ENCODE measurements around the gene MATCAP1.

The MATCAP1 gene

GRCh38 chr16:67161595-67162058 lies 22.1 kb downstream of the MATCAP1 start:
- H3K4me3 ChIP-seq (ENCODE audit: low read depth, low read length) = no peak overlapping the region
- DNase-seq (ENCODE audit: low read depth) = no peak
- TF ChIP-seq, protein P1, sequence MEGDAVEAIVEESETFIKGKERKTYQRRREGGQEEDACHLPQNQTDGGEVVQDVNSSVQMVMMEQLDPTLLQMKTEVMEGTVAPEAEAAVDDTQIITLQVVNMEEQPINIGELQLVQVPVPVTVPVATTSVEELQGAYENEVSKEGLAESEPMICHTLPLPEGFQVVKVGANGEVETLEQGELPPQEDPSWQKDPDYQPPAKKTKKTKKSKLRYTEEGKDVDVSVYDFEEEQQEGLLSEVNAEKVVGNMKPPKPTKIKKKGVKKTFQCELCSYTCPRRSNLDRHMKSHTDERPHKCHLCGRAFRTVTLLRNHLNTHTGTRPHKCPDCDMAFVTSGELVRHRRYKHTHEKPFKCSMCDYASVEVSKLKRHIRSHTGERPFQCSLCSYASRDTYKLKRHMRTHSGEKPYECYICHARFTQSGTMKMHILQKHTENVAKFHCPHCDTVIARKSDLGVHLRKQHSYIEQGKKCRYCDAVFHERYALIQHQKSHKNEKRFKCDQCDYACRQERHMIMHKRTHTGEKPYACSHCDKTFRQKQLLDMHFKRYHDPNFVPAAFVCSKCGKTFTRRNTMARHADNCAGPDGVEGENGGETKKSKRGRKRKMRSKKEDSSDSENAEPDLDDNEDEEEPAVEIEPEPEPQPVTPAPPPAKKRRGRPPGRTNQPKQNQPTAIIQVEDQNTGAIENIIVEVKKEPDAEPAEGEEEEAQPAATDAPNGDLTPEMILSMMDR (IDR thresholded peaks at IDR 0.05; ENCODE audit: insufficient read depth, low read depth, low read length, missing control alignments) = no peak

GRCh38 chr16:67158637-67159600 lies 24.8 kb downstream of the MATCAP1 start:
- TF ChIP-seq, protein P1 (IDR thresholded peaks at IDR 0.05; ENCODE audit: insufficient read depth, low read depth, low read length, missing control alignments) = no peak
- DNase-seq (ENCODE audit: low read depth) = peak; percentile 93
- peak overlapping the region; percentile 99 for H3K4me3 ChIP-seq (ENCODE audit: low read depth, low read length)

DNA sequence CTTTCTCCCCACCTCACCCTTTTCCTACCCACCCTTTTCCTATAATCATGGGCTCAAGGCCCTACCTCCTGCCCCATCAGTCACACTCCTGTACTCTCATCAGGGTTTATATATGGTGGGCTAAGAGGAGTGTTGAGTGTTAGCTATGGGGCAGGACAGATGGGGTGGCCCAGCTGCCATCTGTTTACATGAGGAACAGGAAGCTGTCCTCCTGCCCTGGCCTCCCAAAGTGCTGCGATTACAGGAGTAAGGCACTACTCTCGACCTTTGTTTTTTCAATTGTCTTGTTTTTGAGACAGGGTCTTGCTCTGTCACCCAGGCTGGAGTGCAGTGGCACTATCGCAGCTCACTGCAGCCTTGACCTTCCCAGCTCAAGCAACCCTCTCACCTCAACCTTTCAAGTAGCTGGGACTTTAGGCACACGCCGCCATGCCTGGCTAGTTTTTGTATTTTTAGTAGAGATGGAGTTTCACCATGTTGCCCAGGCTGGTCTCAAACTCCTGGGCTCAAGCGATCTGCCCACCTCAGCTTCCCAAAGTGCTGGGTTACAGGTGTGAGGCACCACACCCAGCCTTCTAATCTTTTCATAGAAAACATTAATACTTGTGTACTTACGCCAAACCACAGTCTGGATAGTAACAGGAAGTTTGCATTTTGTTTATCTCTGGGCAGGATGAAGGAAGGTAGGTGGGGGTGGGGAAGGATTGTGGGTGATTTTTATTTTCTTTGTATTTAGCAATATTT lies 25.7 kb downstream of the MATCAP1 start:
- peak overlapping the region; percentile 99 for H3K4me3 ChIP-seq (ENCODE audit: low read depth, low read length)
- peak; percentile 45 for DNase-seq (ENCODE audit: low read depth)
- TF ChIP-seq, protein P1 (IDR thresholded peaks at IDR 0.05; ENCODE audit: insufficient read depth, low read depth, low read length, missing control alignments) = no peak

- TF ChIP-seq, protein P1 (IDR thresholded peaks at IDR 0.05; ENCODE audit: insufficient read depth, low read depth, low read length, missing control alignments) = no peak
- no peak overlapping the region for H3K4me3 ChIP-seq (ENCODE audit: low read depth, low read length)
Measured at GRCh38 chr16:67157106-67157748, 26.5 kb downstream of the MATCAP1 start.

DNA sequence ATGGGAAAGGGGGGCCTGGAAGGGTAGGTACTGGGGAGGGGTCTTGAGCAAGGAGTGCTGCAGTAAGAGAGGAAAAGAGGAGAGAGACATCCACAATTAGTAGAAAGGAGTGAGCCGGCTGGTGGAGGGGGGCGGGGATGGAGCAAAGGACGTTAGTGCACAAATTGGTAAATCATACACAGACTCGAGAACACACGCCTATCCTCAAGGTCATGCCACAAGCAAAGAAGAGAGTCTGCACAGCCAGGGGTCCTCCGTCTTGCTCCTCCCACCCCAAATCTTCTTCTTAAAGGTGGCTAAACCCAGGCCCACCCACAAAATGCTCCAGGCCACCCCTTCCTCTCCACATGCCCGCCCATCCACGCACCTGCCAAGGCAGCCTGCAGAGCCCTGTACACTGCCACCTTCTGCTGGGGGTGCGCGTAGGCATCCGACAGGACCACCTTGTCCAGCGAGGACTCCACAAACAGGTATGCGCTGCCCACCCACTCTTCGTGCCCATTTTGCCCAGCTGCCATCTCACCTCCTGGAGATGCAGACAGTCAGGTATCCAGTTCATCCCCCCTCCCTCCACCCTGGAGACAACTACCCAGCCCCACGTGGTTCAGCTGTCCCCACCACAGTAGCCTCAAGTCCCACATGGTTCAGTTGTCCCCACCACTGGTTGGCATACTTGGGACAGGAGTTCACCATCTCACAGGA lies 27.5 kb downstream of the MATCAP1 start:
- H3K4me3 ChIP-seq (ENCODE audit: low read depth, low read length) = no peak overlapping the region
- DNase-seq (ENCODE audit: low read depth) = no peak
- TF ChIP-seq, protein P1 (IDR thresholded peaks at IDR 0.05; ENCODE audit: insufficient read depth, low read depth, low read length, missing control alignments) = no peak

More at GRCh38 chr16:67157106-67157748, 26.5 kb downstream of the MATCAP1 start:
- no peak for DNase-seq (ENCODE audit: low read depth)
